ENCODE data around the gene PTPRK. TPM values are rescaled to one million over a fixed set of nuclear protein-coding genes. Genes with fewer than 3 reads are reported as not detected.
A peak's percentile ranks its signal among the peaks of the same experiment; 100 is the strongest.

PTPRK gene
- polyA plus RNA-seq, 10 donors, result 14.5 to 27.5 (median 18.0) TPM

GRCh38 chr6:128303870-128304269, 216.5 kb downstream of the PTPRK start:
- DNase-seq, result no peak

DNA sequence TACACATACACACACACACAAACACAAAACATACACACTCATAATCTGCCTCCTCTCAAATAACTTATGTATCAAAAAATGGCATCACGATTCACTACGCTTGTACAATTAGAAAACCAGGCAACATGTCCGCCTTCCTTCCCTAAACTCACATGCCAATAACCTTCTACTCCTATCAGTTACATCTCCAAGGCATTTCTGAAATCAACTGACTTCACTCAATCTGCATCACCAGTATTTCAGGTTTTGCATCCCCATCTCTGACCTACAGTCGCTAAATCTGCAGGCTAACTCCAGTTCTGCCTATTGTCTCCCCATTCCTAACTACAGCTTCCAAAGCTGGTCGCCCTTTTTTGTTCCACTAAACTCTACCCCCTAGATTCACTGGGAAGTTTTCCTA, 217.5 kb downstream of the PTPRK start:
- no peak for DNase-seq

- DNase-seq, result no peak
These were observed 224.7 kb downstream of the PTPRK start for GRCh38 chr6:128295670-128296069.

DNA sequence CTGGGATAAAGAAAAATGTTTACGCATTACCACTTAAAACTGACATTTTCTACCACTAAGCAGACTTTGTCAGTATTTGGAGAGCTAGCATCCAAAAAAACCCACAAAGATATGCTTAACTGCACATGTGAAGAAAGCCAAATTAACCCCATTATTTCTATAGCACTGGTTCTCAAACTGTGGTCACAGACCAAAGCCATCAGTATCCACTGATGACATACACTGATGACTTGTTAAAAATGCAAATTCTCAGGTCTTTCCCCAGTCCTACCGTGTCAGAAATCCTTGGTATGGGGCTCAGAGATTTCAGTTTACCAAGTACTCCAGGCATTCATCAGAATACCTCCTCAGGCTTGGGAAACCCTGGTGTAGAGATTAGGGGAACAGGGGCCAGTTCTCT, 230.2 kb downstream of the PTPRK start:
- DNase-seq, result no peak

- no peak for DNase-seq
These were observed 236.3 kb downstream of the PTPRK start for GRCh38 chr6:128284128-128284527.

GRCh38 chr6:128282961-128283360, 237.4 kb downstream of the PTPRK start:
- DNase-seq, result no peak

GRCh38 chr6:128280960-128281359, 239.4 kb downstream of the PTPRK start:
- DNase-seq, result no peak

DNA sequence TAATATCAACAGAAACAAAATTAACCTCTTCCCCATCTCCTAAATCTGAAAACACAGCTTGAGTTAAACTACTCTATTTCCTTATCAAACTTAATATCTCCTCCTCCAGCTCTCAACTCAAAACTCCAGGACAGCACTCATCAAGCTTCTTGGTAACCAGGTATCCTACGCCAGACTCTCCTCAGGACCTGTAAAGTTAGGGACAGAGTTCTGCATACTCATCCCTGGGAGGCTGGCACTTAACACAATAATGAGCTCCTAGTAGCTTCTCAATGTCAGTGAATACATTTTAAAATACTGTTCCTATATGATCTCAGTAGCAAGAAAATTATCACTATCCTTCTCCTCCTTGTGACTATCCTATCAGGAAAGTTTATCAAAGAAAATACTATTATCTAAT, 240.3 kb downstream of the PTPRK start:
- no peak for DNase-seq

- DNase-seq, result no peak
These were observed 241.6 kb downstream of the PTPRK start for GRCh38 chr6:128278836-128279235.

- DNase-seq, result no peak
These were observed 243.0 kb downstream of the PTPRK start for GRCh38 chr6:128277379-128277778.

GRCh38 chr6:128276311-128276710, 244.1 kb downstream of the PTPRK start:
- no peak for DNase-seq

DNA sequence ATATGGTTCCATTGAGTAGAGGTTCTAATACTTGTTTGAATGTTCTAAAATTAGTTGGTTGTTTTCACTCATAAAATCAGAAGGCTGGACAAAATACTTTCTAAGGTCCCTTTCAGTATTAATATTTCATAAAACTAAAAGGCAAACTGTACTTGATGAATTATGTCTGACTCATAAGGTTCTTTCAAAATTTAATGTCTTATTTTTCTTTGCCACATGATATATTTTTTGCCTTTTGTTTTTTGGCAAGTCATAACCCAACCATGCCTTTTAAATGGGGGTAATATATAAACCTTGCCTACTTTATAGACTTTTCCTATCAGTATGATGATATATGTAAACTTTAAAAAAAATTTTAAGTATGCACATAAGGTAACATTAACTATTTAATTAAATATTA, 244.7 kb downstream of the PTPRK start:
- no peak for DNase-seq

GRCh38 chr6:128275030-128275429, 245.4 kb downstream of the PTPRK start:
- no peak for DNase-seq

DNA sequence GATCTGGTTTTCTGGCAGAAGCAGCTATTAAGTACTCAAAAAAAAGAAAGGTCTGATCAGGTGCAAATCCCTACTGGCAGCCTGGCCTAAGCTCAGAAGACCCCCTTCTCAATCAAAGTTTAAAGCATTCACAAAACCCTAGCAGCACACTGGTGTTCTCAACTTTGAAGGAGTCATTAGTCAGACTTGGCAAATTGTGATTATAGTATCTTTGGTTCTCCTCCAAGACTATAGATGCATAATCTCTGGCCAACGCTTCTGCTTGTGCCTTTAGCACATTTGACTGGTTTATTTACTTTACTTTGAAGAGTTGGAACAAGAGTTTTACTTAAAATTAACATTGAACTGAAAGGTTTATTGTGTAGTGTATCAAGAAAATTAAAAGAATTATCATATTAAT, 248.9 kb downstream of the PTPRK start:
- no peak for DNase-seq

DNA sequence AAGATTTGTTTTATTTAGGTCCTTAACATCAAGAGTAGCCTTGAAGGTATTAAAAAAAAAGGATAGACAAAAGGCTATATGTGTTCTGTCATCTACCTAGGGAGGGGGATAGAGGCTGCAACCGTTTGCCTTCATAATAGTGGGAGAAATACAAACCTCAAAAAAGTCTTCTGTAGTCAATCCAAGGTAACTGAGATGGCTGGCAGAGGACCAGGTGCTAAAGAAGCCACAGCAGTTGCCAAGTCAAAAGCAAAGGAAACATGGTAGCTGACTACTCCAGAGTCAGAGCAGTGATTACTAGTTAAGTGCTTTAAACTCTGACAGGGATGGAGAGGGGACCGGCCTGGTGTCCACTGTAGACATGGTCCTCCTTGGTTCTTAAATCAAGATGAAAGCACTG, 249.4 kb downstream of the PTPRK start:
- DNase-seq, result no peak

DNA sequence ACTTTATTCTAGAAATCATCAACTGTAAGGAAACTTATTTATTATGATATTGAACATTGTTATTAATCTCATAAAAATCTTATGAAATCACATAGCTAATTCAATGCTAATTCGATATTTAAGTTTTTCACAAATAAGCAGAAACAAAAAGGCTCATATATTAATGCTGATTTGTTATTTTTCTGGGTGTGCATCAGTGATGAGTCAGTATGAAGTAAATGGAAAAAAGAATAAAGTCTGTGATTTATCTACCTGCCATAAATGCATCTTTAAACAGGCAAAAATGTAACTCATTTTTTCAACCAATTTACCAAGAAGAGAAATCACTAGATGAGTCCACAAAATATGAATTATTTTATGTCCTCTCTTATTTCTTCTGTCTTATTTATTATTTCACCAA, 253.5 kb downstream of the PTPRK start:
- DNase-seq, result no peak

DNA sequence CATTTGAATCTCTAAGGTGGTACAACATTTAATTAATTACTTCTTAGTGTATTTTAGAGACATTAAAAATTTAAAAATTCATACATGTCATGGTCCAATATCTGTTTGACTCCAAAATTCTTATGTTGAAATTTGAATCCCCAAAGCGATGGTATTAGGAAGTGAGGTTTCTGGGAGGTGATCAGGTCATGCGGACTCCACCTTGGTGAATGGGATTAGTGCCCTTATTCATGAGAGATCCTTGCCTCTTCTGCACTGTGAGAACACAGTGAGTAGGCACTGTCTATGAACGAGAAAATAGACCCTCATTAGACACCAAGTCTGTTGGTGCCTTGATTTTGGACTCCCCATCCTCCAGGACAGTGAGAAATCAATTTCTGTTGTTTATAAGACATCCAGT, 254.7 kb downstream of the PTPRK start:
- no peak for DNase-seq

DNA sequence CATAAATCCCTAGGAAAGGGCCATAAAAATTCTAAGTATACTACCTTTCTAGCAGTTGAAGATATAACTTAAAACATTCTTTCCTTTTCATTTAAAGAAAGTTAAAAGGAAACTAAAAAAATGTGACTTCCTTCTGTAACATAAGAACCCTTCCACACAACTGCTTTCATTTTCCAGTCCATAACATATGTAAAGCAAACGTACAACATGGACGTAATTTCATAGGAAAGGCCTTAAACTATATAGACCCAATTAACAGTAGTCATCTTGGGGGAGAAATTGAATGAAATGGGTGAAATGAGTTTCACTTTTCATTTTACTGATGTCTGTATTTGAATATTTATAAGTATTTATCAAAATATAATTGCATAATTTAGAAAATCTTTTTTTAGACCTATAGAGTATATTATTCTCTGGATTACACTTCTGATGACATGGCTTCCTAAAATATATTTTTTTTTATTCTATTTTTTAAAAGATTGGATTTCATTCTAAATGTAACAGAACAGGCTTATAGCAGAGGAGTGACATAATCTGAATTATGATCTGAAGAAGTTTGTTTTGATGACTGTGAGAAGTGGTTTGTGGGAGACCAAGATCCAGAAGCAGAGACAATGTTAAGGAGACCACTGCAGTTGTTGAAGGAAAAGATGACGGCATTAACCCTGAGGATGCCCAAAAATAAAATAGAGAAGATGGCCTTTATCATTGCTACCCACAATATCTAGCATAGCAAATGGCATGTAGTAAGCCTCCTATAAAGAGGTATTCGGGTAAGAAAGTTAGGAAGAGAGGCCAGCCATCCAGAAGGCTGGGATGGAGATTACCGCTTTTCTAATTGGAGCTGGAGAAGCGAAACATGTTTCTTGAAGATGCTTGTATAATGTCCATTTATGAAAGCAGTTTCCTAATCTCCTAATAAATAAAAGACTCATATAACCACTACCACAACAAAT, 260.4 kb downstream of the PTPRK start:
- peak in 1 of 3 donors; percentile 16 for DNase-seq

GRCh38 chr6:128259029-128259724, 261.2 kb downstream of the PTPRK start:
- peak in 1 of 3 donors; percentile 23 for DNase-seq

DNA sequence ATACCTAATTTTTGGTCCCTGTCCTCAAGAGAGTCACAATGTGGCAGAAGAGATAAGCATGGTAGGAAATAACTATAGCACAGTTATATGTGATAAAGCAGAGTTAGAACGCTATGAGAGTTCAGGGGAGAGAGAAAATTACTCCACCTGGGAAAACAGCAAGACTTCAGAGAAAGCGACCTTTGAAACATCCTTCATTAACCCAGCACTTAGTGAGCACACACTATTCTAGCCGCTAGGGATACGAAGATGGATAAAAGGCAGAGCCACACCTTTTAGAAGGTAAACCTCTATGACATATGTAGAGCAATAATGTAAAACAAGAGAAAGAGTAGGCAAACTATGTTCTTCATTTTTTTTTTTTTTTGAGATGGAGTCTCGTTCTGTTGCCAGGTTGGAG, 264.3 kb downstream of the PTPRK start:
- no peak for DNase-seq

DNA sequence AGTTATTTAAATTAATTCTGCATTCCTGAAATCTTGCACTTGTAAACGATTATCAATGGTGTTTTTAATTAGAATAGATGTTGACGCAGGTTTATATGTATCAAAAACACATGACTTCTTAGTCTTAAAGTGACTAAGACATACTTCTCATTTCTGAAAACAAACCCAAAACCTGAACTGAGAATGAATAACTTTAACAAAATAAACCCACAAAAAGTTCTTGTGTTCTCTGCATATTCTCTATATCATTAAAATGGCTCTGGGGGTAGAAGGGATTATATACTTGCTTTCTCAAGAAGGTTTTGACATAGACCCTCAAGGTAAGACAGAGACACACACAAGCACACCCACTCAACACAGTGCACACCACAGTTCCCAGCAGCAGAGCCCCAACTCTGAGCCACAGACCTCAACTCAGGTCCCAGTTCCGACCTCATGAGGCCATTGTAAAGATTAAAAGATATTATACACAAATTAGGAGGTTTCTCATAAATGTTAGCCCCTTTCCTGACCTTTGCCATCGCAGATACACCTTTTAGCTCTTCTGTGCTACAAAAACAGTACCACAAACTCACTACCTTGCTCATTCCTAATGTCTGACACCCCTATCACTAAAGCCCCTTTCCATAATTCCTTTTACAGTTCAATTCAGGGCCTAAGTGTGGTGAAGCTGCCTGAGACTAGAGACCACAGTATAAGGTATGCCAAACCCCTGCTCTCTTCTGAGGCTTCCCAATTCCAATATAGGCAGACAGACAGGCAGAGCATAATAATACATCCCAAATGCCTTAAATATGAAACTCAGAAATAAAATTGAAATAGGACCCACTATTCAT, 267.8 kb downstream of the PTPRK start:
- peak in 1 of 3 donors; percentile 10 for DNase-seq

Data from muscle of back (tissue), 11 donors.